Breast epithelium (tissue), 3 donors: ENCODE results near the gene KRTAP20-2.

Experiments used
- CTCF ChIP-seq, 3 donors: fragments of 450-650 bp; IDR thresholded peaks; one replicate each; pipeline ENCODE4 v1.5.1; 2016 to 2017; ENCODE audit warnings: antibody characterized with exemption in 3 of 3, mild to moderate bottlenecking in 3 of 3, moderate library complexity in 3 of 3
- POLR2A ChIP-seq: fragments of 450-650 bp; IDR thresholded peaks from one replicate; pipeline ENCODE4 v1.6.1; 2016; ENCODE audit warnings: antibody characterized with exemption, mild to moderate bottlenecking, moderate library complexity

- TF ChIP-seq CTCF (IDR thresholded peaks at IDR 0.05) (no peak), POLR2A (no peak)
Measured at GRCh38 chr21:30625449-30626165, 9.4 kb upstream of the KRTAP20-2 start.
